Stimulated activated CD8-positive, alpha-beta memory T cell treated with anti-CD3 and anti-CD28 coated beads, Interleukin-7, amount 100 ng/mL, for 24 hours (primary cell): ENCODE results near the gene S100A1.

Experiments used
- DNase-seq: peaks from one replicate; pipeline ENCODE4 v3.0.0-alpha.2; 2020; ENCODE audit warnings: low read depth

Gene S100A1

GRCh38 chr1:153610811-153611301, 17.4 kb upstream of the S100A1 start:
- no peak for DNase-seq

DNA sequence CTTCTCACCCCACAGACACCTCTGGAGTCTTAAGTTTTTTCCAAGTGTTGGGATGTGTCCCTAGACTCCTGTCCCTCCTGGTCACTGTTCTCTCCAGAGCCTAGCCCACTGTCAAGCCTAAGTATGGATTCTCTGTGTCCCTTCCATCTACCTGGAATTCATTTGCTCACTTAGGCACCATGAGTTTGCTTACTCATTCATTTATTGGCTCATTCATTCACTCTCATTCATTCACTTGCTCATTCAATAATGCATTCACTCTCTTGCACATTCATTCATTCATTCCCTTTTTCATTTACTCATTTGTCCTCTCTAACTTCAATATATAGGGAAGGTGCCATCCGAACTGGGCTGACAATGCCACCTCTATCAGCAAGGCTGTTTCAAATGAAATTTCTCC, 16.9 kb upstream of the S100A1 start:
- no peak for DNase-seq

DNA sequence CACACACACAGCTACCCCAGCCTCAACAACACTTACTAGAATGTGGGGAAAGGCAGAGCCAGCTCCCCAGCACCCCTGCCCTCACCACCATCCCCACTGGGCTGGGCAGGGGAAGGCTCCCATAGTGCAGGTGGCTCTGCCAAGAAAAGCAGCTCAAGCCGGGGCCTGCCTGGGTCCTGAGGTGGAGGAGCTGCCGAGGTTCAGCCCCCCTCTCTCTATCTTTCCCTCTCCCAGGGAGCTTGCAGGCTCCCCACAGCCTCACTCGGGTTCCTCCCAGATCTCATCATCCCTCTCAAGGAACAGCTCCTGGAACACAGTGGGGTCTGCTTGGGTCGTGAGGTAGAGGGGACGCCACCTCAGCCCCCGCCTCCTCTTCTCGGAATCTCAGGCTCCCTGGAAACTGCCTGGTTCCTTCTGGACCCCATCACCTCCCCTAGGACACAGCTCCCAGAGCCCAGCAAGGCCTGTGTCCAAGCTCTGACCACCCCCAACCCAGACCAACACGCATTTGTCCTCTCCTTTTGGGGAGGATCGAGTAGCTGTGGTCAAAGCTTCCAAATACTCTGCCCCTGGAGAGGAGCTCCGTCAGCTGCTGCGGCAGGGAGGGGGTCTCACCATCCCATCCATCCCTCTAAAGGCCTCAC, 16.0 kb upstream of the S100A1 start:
- no peak for DNase-seq

GRCh38 chr1:153612755-153613331, 15.4 kb upstream of the S100A1 start, which contains the start of gene S100A16:
TSS of gene S100A16 (minus strand) at chr1:153613137. CDS start at chr1:153608151, 4,986 bp downstream.
- DNase-seq, result no peak

GRCh38 chr1:153613406-153613805, 14.8 kb upstream of the S100A1 start:
- DNase-seq, result no peak

GRCh38 chr1:153614189-153614900, 13.9 kb upstream of the S100A1 start:
- DNase-seq, result no peak

- no peak for DNase-seq
Measured at GRCh38 chr1:153614906-153615305, 13.3 kb upstream of the S100A1 start.

DNA sequence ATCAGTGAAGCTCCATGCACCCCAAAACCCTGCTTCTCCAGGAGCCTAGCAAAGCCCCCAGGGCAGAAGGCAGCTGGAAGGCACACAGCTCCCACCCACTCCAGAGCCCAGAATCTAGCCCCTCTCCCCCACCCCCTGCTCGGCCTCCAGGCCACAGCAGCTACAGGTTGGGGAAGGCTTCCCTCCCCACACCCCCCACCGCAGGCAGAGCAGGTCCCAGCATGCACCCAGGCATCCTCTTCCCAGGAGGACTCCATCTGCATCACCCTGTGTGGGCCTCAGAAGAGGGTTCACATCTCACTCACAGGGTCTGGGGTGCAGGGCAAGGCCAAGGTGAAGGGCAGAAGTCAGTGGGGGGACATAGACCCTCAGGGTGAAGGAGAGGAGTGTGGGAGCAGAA, 12.8 kb upstream of the S100A1 start:
- DNase-seq, result no peak

GRCh38 chr1:153616144-153616916, 11.9 kb upstream of the S100A1 start, which contains the start of gene S100A14:
TSS of gene S100A14 (minus strand) at chr1:153616325. CDS start at chr1:153615858, 467 bp downstream.
- DNase-seq, result no peak

DNA sequence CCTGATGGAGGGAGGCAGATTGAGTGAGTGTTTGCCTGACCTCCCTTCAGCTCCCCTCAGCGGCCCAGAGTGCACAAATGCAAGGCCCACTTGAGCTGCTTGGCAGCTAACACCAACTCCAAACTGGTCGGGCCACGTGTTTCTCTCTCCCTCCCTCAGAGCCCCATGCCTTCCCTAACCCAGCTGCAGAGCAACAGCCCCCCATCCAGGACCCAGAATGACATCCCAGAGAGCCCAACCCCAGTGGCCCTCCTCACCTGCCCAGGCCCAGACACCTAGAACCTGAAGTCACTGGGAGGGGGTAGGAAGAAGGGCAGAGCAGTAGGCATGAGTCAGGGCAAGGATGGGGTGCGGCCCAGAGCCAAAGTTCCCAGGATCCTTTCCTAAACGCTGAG, 11.3 kb upstream of the S100A1 start:
- DNase-seq, result no peak

DNA sequence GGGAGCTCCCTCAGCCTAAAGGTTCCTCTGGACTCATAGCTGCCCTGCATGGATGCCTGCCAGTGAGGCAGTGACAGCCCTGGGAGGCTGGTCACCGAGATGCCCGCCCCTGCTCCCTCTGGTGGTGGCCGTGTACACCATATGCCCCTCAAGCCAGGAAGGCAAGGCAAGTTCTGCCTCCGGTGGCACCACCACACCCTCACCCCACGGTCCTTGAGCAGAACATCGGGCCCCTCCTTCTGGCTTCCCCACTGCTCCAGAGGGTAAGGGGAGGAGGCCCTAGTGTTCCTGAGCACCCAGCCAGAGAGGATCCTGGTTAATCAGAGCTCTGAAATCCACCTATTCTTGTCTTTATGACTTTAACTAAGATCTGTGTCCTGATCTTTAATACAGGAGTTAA, 10.6 kb upstream of the S100A1 start:
- no peak for DNase-seq

GRCh38 chr1:153619171-153619570, 9.1 kb upstream of the S100A1 start:
- no peak for DNase-seq

DNA sequence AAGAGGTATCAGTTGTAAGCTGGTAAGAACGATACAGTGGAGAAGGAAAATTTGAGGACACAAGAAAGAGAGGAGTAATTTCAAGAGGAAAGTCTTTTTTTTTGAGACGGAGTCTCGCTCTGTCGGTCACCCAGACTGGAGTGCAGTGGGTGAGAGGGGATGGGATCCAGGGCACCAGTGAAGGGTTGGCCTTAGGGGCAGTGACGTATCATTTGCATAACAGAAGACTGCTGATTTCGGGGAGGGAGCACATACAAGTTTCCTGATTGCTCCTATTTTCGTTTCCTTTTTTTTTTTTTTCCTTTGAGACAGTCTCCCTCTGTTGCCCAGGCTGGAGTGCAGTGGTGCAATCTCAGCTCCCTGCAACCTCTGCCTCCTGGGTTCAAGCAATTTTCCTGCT, 5.1 kb upstream of the S100A1 start:
- no peak for DNase-seq

DNA sequence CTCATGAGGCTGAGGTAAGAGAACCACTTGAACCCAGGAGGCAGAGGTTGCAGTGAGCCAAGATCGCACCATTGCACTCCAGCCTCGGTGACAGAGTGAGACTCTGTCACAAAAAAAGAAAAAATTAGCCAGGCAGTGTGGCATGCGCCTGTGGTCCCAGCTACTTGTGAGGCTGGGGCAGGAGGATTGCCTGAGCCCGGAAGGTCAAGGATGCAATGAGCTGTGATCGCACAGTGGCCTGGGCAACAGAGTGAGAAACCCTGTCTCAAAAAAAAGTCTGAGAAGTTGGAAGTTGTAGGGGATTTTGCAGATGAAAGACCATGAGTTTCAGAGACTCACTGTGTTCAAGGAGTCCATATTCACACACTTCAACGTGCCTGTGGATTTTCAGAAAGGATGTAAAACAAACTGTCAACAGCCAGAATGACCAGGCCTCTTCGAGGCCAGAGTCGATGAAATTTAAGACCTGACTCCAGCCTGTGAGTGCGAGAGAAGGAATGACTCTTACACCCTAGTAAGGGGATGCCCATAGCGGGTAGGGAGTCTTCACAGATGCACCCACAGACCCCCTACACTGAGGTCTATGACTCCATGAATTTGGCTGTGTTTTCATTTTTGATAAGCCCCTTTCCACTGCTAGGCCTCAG, 3.1 kb upstream of the S100A1 start:
- no peak for DNase-seq

DNA sequence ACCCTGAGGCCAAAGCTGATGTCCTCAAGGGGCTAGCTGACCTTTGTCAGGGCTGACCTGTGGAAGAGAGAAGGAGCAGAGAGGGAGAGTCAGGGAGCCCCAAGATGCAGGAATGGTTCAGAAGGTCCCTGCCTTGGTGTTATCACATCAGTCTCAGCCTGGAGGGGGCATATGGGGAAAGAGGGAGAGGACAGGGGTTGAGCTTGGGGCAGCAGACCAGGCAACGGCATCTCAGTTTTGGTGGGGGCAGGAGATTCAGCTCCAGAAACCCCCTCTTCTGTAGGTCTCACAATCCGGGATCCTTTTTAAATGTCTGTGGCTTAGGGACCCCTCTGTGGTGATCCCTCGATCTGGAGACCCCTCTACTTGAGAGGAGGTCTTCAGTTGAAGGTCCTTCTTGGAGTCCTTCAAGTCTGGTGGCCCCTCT, 1.7 kb upstream of the S100A1 start:
- no peak for DNase-seq

- no peak for DNase-seq
Measured at GRCh38 chr1:153626904-153627714, 1.1 kb upstream of the S100A1 start, which contains the start of gene S100A13. TSS of gene S100A13 (minus strand) at chr1:153627505. CDS start at chr1:153626472, 1,033 bp downstream.

GRCh38 chr1:153628638-153629342, 556 bp downstream of the S100A1 start:
- DNase-seq, result no peak

DNA sequence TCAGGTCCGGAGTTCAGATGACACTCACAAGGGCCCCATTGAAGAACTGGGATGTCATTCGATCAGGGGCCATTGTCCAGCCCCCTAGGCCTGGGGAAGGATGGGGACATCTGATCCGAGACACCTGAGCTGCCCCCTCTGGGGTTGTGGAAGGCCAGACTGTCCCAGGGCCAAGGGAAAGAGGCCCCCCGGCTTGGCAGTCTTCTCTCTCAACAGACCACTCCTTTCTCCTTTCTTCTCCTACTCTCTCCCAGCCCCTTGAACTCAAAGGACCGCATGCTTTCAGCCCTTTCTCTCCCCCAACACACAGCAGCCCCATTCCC, 1.1 kb downstream of the S100A1 start:
- DNase-seq, result no peak

- no peak for DNase-seq
Measured at GRCh38 chr1:153629971-153630370, 1.7 kb downstream of the S100A1 start.

DNA sequence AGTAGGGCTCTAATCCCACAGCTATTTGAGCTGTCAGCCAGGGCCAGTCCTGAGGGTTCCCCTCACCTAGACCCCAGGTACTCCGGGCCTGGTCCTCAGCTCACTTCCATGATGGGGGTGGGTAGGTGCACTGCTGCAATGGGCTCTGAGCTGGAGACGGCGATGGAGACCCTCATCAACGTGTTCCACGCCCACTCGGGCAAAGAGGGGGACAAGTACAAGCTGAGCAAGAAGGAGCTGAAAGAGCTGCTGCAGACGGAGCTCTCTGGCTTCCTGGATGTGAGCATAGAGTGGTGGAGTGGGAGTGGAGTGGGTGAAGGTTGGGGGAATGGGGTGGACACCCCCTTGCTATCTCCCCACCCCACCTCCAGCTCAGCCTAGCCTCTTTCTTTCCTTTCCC, 2.1 kb downstream of the S100A1 start:
- no peak for DNase-seq
